AG04449 (cell line): ENCODE results near the gene OXLD1.
A peak's percentile ranks its signal among the peaks of the same experiment; 100 is the strongest.

Experiments
- CTCF ChIA-PET: fragments of 350-600 bp; formaldehyde crosslinking; extraction: SDS; loops from one replicate; lab custom pipeline; 2021; ENCODE audit warnings: antibody characterized with exemption; lab: Yijun Ruan, JAX
- POLR2A ChIA-PET: fragments of 400-600, 350-600 bp; formaldehyde crosslinking; extraction: SDS; loops from one replicate; lab custom pipeline; 2020; ENCODE audit warnings: antibody characterized with exemption, inconsistent platforms; lab: Yijun Ruan, JAX
- DNase-seq: peaks from one replicate; pipeline ENCODE4 v3.0.0-alpha.2; 2010; ENCODE audit warnings: low read depth, low spot score
- H3K4me3 ChIP-seq: 2 replicates; pipeline ENCODE4 v1.5.1; 2011; ENCODE audit warnings: low read depth, mild to moderate bottlenecking, control low read depth, low read length
- TF ChIP-seq, protein P1 (sequence below): IDR thresholded peaks from one replicate; pipeline ENCODE4 v1.5.1; 2011; ENCODE audit warnings: mild to moderate bottlenecking, moderate library complexity, low read length, control low read depth, inconsistent platforms; ENCODE audit not compliant: insufficient read depth; ENCODE audit errors: missing control alignments

OXLD1 gene

DNA sequence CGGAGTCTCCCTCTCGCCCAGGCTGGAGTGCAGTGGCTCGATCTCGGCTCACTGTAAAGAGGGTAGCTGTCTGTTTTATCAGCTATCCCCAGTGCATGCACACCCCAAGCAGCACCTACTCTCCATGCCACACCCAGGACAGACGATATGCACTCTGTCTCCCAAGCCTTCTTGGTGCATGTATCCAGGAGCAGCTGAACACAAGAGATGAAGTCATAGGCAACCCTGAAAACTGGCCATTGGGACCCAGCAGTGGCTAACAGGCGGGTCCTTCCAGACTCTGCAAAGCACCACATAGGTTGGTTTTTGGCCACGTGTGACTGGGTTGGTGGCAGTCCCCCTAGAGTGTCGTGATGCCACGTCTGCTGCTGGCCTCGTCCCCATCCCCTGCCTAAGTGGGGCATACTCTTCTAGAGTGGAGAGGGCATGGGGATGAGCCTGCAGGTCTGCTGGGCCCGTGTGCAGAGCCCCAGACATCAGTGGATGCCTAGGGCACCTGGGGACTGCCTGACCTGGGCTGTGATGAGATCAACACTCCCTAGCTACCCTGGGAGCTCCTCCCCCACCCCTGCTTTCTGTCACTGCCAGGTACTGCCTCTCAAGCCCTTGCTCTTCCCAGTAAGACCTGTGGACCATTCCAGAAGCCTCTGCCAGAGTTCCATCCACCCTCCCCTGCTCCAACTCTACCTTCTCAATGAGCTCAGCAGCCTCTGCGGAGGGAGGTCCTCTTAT, 19.4 kb downstream of the OXLD1 start:
- TF ChIP-seq, protein P1, sequence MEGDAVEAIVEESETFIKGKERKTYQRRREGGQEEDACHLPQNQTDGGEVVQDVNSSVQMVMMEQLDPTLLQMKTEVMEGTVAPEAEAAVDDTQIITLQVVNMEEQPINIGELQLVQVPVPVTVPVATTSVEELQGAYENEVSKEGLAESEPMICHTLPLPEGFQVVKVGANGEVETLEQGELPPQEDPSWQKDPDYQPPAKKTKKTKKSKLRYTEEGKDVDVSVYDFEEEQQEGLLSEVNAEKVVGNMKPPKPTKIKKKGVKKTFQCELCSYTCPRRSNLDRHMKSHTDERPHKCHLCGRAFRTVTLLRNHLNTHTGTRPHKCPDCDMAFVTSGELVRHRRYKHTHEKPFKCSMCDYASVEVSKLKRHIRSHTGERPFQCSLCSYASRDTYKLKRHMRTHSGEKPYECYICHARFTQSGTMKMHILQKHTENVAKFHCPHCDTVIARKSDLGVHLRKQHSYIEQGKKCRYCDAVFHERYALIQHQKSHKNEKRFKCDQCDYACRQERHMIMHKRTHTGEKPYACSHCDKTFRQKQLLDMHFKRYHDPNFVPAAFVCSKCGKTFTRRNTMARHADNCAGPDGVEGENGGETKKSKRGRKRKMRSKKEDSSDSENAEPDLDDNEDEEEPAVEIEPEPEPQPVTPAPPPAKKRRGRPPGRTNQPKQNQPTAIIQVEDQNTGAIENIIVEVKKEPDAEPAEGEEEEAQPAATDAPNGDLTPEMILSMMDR = no peak
- no peak for DNase-seq
- ChIA-PET POLR2A (interaction anchor here (0.7 to 1.3 kb wide), 3 partner anchors 9 to 95 kb away, joined by 3 to 4 read pairs (median 4); partner anchors contain the start of genes ARL16, FAAP100, HGS and PDE6G), CTCF (interaction anchor here (1.4 kb wide), 1 partner anchor 15 kb away, joined by 3 read pairs; no protein-coding TSS in a partner anchor)
- H3K4me3 ChIP-seq = no peak overlapping the region

DNA sequence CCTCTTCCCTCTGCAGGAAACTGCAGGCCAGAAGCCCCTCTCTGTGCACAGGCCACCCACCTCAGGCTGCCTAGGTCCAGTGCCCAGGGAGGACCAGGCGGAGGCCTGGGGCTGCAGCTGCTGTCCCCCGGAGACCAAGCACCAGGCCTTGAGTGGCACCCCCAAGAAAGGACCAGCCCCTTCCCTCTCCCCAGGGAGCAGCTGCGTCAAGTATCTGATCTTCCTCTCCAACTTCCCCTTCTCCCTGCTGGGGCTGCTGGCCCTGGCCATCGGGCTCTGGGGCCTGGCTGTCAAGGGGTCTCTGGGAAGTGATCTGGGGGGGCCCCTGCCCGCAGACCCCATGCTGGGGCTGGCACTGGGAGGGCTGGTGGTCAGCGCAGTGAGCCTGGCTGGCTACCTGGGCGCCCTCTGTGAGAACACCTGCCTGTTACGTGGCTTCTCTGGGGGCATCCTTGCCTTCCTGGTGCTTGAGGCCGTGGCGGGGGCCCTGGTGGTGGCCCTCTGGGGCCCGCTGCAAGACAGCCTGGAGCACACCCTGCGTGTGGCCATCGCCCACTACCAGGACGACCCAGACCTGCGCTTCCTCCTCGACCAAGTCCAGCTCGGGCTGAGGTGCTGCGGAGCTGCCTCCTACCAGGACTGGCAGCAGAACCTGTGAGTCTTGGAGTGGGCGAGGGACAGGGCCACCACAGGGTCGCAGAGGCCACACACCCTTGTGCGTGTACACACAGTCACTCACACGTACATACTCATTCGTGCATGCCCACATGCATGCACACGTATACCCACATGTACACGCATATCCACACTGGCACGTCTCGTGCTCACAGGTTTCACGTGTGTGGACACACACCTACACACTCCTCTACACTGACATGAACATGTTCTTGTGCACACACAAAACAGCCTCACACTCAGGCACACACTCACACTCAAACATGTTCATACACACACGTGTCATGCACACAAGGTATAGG, 21.1 kb downstream of the OXLD1 start:
- POLR2A ChIA-PET = interaction anchor here (0.8 to 1.0 kb wide), 2 partner anchors 13 to 20 kb away, joined by 3 read pairs; no protein-coding TSS in a partner anchor
- no peak overlapping the region for H3K4me3 ChIP-seq
- CTCF ChIA-PET = no interaction called here
- no peak for DNase-seq
- TF ChIP-seq, protein P1 = no peak

DNA sequence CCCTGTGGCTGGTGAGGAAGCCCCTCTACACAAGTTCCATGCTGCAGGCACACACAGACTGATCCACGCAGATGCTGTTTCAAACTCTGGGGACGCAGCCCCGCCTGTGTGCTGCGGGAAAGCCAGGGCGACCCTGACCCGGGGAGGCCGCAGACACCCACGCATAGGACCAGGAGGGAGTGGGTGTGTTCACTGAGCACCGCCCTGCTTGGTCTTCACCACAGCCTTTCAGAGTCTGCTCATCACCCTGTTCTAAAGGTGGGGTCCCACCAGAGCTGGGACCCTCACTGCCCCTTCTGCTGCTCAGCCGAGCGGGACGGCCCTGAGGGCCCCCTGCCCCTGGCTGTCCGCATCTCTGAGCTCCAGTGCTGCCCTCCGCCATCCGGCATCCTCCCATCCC, 21.9 kb downstream of the OXLD1 start:
- CTCF ChIA-PET = no interaction called here
- POLR2A ChIA-PET = no interaction called here
- H3K4me3 ChIP-seq = no peak overlapping the region
- DNase-seq = no peak
- TF ChIP-seq, protein P1 = no peak

DNA sequence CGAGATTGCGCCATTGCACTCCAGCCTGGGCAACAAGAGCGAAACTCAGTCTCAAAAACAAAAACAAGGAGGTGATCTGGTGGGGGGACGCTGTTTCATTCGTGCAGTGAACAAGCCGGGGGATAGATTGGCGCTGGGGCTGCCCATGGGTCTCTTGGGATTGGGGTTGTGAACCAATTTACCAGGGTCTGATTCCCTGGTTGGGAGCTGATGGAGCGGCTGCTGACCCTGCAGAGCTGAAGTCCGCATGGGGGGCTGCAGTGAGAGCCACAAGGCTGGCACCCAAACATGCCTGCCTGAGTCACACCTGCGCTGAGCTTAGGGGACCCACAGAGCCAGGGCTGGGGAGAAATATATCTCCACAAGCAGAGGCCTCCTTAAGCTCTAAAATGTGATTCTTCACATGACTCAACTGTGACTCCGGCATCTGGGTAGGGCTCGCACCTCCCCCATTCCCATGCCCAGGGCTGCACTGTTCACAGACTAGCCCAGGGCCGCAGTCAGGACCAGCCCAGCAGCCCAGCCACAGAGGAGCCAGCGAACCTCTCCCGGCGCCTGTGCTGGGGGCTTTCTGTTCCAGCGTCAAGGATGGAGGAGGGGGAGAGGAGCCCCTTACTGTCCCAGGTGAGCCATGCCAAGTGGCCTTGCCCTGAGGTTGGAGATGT, 24.4 kb downstream of the OXLD1 start:
- peak overlapping the region; percentile 33 for H3K4me3 ChIP-seq
- POLR2A ChIA-PET = interaction anchor here (0.6 to 1.0 kb wide), 3 partner anchors 15 to 89 kb away, joined by 3 to 4 read pairs (median 3); no protein-coding TSS in a partner anchor

DNA sequence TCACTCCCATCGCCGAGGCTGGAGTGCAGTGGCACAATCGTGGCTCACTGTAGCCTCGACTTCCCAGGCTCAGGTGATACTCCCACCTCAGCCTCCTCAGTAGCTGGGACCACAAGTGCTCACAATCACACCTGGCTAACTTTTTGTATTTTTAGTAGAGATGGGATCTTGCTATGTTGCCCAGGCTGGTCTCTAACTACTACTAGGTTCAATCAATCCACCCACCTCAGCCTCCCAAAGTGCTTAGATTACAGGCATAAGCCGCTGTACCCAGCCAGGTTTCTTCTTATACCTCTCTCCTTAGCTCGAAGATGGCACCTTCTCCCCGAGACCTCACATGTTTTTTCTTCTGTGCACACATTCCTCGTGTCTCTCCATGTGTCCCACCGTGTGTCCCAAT, 26.4 kb downstream of the OXLD1 start:
- POLR2A ChIA-PET = no interaction called here
- CTCF ChIA-PET = interaction anchor here (0.7 to 1.5 kb wide), 2 partner anchors 35 to 39 kb away, joined by 3 read pairs; no protein-coding TSS in a partner anchor
- H3K4me3 ChIP-seq = no peak overlapping the region
- DNase-seq = no peak
- TF ChIP-seq, protein P1 = no peak

More for the DNA sequence above, 24.4 kb downstream of the OXLD1 start:
- DNase-seq = peak; percentile 24
- CTCF ChIA-PET = interaction anchor here (2.5 kb wide), 1 partner anchor 40 kb away, joined by 6 read pairs; no protein-coding TSS in a partner anchor
- TF ChIP-seq, protein P1 = no peak
